Activated naive CD4-positive, alpha-beta T cell treated with anti-CD3 and anti-CD28 coated beads, Interleukin-2, amount 50 U/mL, for 24 hours (primary cell): Measurements from ENCODE around the gene ZNHIT1.

ENCODE experiments used
- H3K27ac Mint-ChIP-seq: one replicate; pipeline ENCODE4 v1.8.0; 2021; ENCODE audit warnings: mild to moderate bottlenecking, mixed read lengths
- H3K27me3 Mint-ChIP-seq: one replicate; pipeline ENCODE4 v1.8.0; 2021; ENCODE audit warnings: mixed read lengths
- H3K36me3 Mint-ChIP-seq: one replicate; pipeline ENCODE4 v1.8.0; 2021; ENCODE audit warnings: mixed read lengths
- H3K4me1 Mint-ChIP-seq: one replicate; pipeline ENCODE4 v1.8.0; 2021; ENCODE audit warnings: mixed read lengths
- H3K4me3 Mint-ChIP-seq: one replicate; pipeline ENCODE4 v1.8.0; 2021; ENCODE audit warnings: mild to moderate bottlenecking, mixed read lengths
- H3K9me3 Mint-ChIP-seq: one replicate; pipeline ENCODE4 v1.8.0; 2021; ENCODE audit warnings: mixed read lengths

ZNHIT1 gene

GRCh38 chr7:101271021-101271420 lies 53.1 kb downstream of the ZNHIT1 start:
- Mint-ChIP-seq H3K9me3 (no peaks in the 10 kb centered on the region), H3K4me3 (no peak overlapping the region), H3K27ac (no peak overlapping the region), H3K36me3 (no peaks in the 10 kb centered on the region), H3K4me1 (no peaks in the 10 kb centered on the region), H3K27me3 (peaks cover 6% of the 10 kb centered on the region)

DNA sequence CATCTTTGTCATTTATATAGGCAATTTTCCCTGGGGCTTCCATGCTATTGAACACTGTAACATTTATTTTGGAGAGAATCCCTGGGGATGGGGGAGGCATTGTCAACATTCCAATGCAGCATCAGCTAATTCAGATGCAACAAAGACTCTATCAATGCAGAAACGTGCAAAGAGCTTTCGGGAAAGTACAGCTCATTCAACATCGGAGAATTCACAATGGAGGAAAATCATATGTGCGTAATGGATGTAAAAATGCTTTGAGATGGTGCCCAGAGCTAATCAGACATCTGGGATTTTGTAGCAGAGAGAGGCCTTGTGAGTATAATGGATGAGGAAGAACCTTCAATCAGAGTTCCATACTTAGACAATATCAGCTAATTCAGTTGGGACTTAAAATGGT lies 55.2 kb downstream of the ZNHIT1 start:
- peaks cover 8% of the 10 kb centered on the region for H3K27me3 Mint-ChIP-seq
- no peak overlapping the region for H3K27ac Mint-ChIP-seq
- no peak overlapping the region for H3K4me3 Mint-ChIP-seq
- no peaks in the 10 kb centered on the region for H3K4me1 Mint-ChIP-seq
- H3K9me3 Mint-ChIP-seq = no peaks in the 10 kb centered on the region
- H3K36me3 Mint-ChIP-seq = no peaks in the 10 kb centered on the region
